GM12878 (cell line): ENCODE data around the gene OSBPL2. TPM values are rescaled to one million over a fixed set of nuclear protein-coding genes. Genes with fewer than 3 reads are reported as not detected.

Experiments used
- ATAC-seq: fragments of 200-7000 bp; cut with Tn5 transposase; 3 replicates; pipeline ENCODE4 v1.9.1; 2020; ENCODE audit warnings: mild to moderate bottlenecking, moderate library complexity
- BruUV-seq: library from RNA; stranded (reverse); fragments of 400-500 nt; replicated peaks from 2 replicates; lab custom pipeline; 2021; lab: Mats Ljungman, UMichigan
- CTCF ChIA-PET: fragments of 300-600 bp; sonication (Branson Sonifier 250); formaldehyde crosslinking; extraction: SDS; loops from one replicate; lab custom pipeline; 2021; ENCODE audit warnings: inconsistent platforms; lab: Yijun Ruan, JAX
- POLR2A ChIA-PET: fragments of 350-600 bp; formaldehyde crosslinking; extraction: SDS; loops from one replicate; lab custom pipeline; 2021; ENCODE audit warnings: inconsistent platforms; lab: Charles Lee
- RAD21 ChIA-PET: fragments of 300-600 bp; sonication (Branson Sonifier 250); formaldehyde crosslinking; loops from one replicate; lab custom pipeline; 2023; ENCODE audit warnings: antibody characterized with exemption; ENCODE audit not compliant: unreplicated experiment; lab: Charles Lee
- SMC1A ChIA-PET: fragments of 300-600 bp; sonication (Branson Sonifier 250); formaldehyde crosslinking; loops from one replicate; lab custom pipeline; 2023; ENCODE audit not compliant: unreplicated experiment, uncharacterized antibody; lab: Charles Lee
- DNase-seq: peaks from one replicate; pipeline ENCODE4 v3.0.0-alpha.2; 2011; ENCODE audit warnings: low read depth, low spot score
- FAIRE-seq: peaks from 3 replicates; lab custom pipeline; 2011; peaks lifted over from hg19 to GRCh38; lab: Jason Lieb, UNC
- H2AFZ ChIP-seq: 2 replicates; pipeline ENCODE4 v1.6.0; 2011; ENCODE audit warnings: low read depth, low read length, control low read depth; ENCODE audit not compliant: control insufficient read depth
- H3K27ac ChIP-seq: 2 replicates; pipeline ENCODE4 v1.5.1; 2011; ENCODE audit warnings: control low read depth; ENCODE audit not compliant: control insufficient read depth, insufficient read depth
- H3K27me3 ChIP-seq, 2 experiments: replicated peaks in 1 of 2; 2 replicates each; pipeline versions ENCODE4 v1.6.0 to v1.6.1; 2011; ENCODE audit warnings: low read length in 1 of 2; ENCODE audit not compliant: control insufficient read depth in 2 of 2, insufficient read depth in 2 of 2
- H3K36me3 ChIP-seq, 2 experiments: 2 replicates each; pipeline ENCODE4 v1.5.1; 2011; ENCODE audit warnings: low read length in 1 of 2; ENCODE audit not compliant: control insufficient read depth in 2 of 2, insufficient read depth in 2 of 2
- H3K4me1 ChIP-seq: 2 replicates; pipeline ENCODE4 v1.6.1; 2011; ENCODE audit warnings: mild to moderate bottlenecking, low read length, moderate library complexity, mixed read lengths; ENCODE audit not compliant: control insufficient read depth, insufficient read depth
- H3K4me2 ChIP-seq: 2 replicates; pipeline ENCODE4 v1.6.0; 2011; ENCODE audit warnings: control low read depth; ENCODE audit not compliant: control insufficient read depth, insufficient read depth
- H3K4me3 ChIP-seq: fragments of 200-600 bp; sonication (generic); 2 replicates; pipeline ENCODE4 v1.5.1; 2016
- H3K79me2 ChIP-seq: 2 replicates; pipeline ENCODE4 v1.6.0; 2011; ENCODE audit warnings: low read length; ENCODE audit not compliant: control insufficient read depth, insufficient read depth
- H3K9ac ChIP-seq: 2 replicates; pipeline ENCODE4 v1.8.0; 2011; ENCODE audit warnings: low read length, control low read depth, mixed read lengths; ENCODE audit not compliant: control insufficient read depth, insufficient read depth
- H3K9me3 ChIP-seq: replicated peaks from 3 replicates; pipeline ENCODE4 v1.5.1; 2011; ENCODE audit warnings: mild to moderate bottlenecking, low read length; ENCODE audit not compliant: control insufficient read depth, insufficient read depth
- H4K20me1 ChIP-seq: 2 replicates; pipeline ENCODE4 v1.6.0; 2011; ENCODE audit not compliant: control insufficient read depth, insufficient read depth
- BHLHE40 ChIP-seq, 2 experiments: fragments of 450-650 bp in 1 of 2; IDR thresholded peaks; 2 replicates each; pipeline ENCODE4 v1.6.1; 2011 to 2017; ENCODE audit warnings: low read depth in 2 of 2, borderline replicate concordance in 1 of 2, improper control_type of control experiment in 1 of 2, low read length in 1 of 2, mild to moderate bottlenecking in 1 of 2
- BRCA1 ChIP-seq: IDR thresholded peaks from 2 replicates; pipeline ENCODE4 v1.6.1; 2011; ENCODE audit warnings: low read depth, low read length, improper control_type of control experiment
- CHD4 ChIP-seq: fragments of 200-600 bp; sonication (generic); IDR thresholded peaks from 2 replicates; pipeline ENCODE4 v1.6.1; 2016; ENCODE audit warnings: mild to moderate bottlenecking
- ESRRA ChIP-seq: IDR thresholded peaks from 2 replicates; pipeline ENCODE4 v1.6.1; 2012; ENCODE audit warnings: mild to moderate bottlenecking, low read length, improper control_type of control experiment
- LARP7 ChIP-seq: fragments of 450-650 bp; IDR thresholded peaks from 2 replicates; pipeline ENCODE4 v1.6.1; 2017; ENCODE audit warnings: mild to moderate bottlenecking
- NR2C2 ChIP-seq: IDR thresholded peaks from 2 replicates; pipeline ENCODE4 v1.6.1; 2011; ENCODE audit warnings: borderline replicate concordance, low read depth; ENCODE audit not compliant: control insufficient read depth, insufficient read length
- POU2F2 ChIP-seq: IDR thresholded peaks from 3 replicates; pipeline ENCODE4 v1.6.1; 2011; ENCODE audit warnings: low read depth, mild to moderate bottlenecking, low read length, borderline replicate concordance
- RB1 ChIP-seq: fragments of 450-650 bp; formaldehyde crosslinking; IDR thresholded peaks from 2 replicates; pipeline ENCODE4 v1.6.1; 2017; ENCODE audit warnings: mild to moderate bottlenecking, borderline replicate concordance
- RFX5 ChIP-seq: IDR thresholded peaks from 2 replicates; pipeline ENCODE4 v1.6.1; 2011; ENCODE audit warnings: low read depth, low read length, improper control_type of control experiment
- RUNX3 ChIP-seq: IDR thresholded peaks from 2 replicates; pipeline ENCODE4 v1.6.1; 2012; ENCODE audit warnings: low read length, inconsistent platforms
- TCF3 ChIP-seq: IDR thresholded peaks from 2 replicates; pipeline ENCODE4 v1.6.1; 2012; ENCODE audit warnings: low read depth, mild to moderate bottlenecking, low read length, borderline replicate concordance; ENCODE audit not compliant: insufficient read depth
- ZNF217 ChIP-seq: fragments of 450-650 bp; IDR thresholded peaks from 2 replicates; pipeline ENCODE4 v1.6.1; 2017; ENCODE audit warnings: antibody characterized with exemption, mild to moderate bottlenecking
- WGBS: methylation state at CpG from one replicate; pipeline ENCODE4 v1.1.6; 2016; ENCODE audit warnings: low lambda C conversion rate; ENCODE audit not compliant: insufficient replicate concordance, insufficient coverage; ENCODE audit errors: missing lambda C conversion rate; 5-methylcytosine and 5-hydroxymethylcytosine counted together
- in situ Hi-C: fragments of 300-500 bp; cut with MboI; formaldehyde crosslinking; loops from 9 replicates; pipeline ENCODE4 v1.14.3; 2018; ENCODE audit warnings: mixed read lengths
- intact Hi-C: fragments of 100-400 bp; cut with micrococcal nuclease; formaldehyde crosslinking; loops from one replicate; pipeline ENCODE4 v1.14.2; 2022; ENCODE audit not compliant: unreplicated experiment
- polyA plus RNA-seq, 11 experiments: library from polyadenylated mRNA; depleted of rRNA in 4 of 11; unstranded in 6 of 11; stranded (reverse) in 5 of 11; fragments of >200 nt; fragmentation: Nextera tagmentation in 4 of 11; fragmentation: Illumina TruSeq in 1 of 11; extraction: Ambion mirVana in 4 of 11; extraction: Trizol in 1 of 11; gene quantifications; 1 replicate in 1 of 11; 2 replicates in 10 of 11; pipeline versions ENCODE4 v1.2.1 to v1.2.3, GENCODE V29; 2011 to 2016; ENCODE audit warnings: inconsistent platforms in 2 of 11, missing spikeins in 2 of 11, low read depth in 1 of 11
- total RNA-seq, 4 experiments: library from RNA; depleted of rRNA in 3 of 4; stranded (reverse); fragments of >200 nt in 3 of 4; fragmentation: Illumina TruSeq in 1 of 4; extraction: Trizol in 1 of 4; gene quantifications; 2 replicates each; pipeline versions ENCODE4 v1.2.1 to v1.2.3, GENCODE V29; 2013 to 2021
- TF ChIP-seq, protein P1 (sequence below): IDR thresholded peaks from 2 replicates; pipeline ENCODE4 v1.6.1; 2012; ENCODE audit warnings: improper control_type of control experiment, low read depth, low read length; ENCODE audit not compliant: insufficient replicate concordance
- TF ChIP-seq, protein P2 (sequence below): fragments of 450-650 bp; IDR thresholded peaks from 2 replicates; pipeline ENCODE4 v1.6.1; 2016; ENCODE audit warnings: mild to moderate bottlenecking
- TF ChIP-seq, protein P3 (sequence below): fragments of 450-650 bp; IDR thresholded peaks from 2 replicates; pipeline ENCODE4 v1.6.1; 2017; ENCODE audit warnings: borderline replicate concordance

OSBPL2 gene
- total and polyA plus RNA-seq, 10 of the 15 experiments (the other 5 are each of a cell fraction or from before 2014, with no cell fraction given): 2.8 to 22.3 (median 14.7) TPM

DNA sequence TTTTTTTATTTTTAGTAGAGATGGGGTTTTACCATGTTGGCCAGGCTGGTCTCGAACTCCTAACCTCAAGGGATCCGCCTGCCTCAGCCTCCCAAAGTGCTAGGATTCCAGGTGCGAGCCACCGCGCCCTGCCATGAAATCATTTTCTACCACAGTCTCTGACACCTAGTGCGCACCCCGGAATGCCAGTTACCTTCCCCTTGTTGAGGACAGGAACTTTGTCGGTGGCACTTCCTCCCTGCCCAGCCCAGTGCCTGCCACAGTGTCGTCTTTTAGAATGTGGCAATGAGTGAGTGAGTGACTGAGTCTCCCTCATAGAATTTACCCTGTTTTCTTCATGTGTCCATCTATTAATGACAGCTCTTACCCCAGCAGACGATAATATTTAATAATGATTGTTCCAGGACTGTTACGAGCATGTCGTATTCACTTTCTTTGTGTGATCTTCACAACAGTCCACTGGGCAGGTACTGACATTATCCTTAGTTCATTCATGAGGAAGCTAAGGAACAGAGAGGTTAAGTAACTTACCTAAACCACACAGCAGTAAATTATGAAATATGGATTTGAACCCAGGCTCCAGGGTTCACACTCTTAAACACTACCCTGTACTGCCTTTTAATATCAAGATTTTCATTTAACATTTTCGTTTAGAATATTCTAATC is 1.8 kb downstream of the OSBPL2 start (continued):
- no peak for TF ChIP-seq RUNX3
- TF ChIP-seq, all 136 proteins: peak for 0

DNA sequence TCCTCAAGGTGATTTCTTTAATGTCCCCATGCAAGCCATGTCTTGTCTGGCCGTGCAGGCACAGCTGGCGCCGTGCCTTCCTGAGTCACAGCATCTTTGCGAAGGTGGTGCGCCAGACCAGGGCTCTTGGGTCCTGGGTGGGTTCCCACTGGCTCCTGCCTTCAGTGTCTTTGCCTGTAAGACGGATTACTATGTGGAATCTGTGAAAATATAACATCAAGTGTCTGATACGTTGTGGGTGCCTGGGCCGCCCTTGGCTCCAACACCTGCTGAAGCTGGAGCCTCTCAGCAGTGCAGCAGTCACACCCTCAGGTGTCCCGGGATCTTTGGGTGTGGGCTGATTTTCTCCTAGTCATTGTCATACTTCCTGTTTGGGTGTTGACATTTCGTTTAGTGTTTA is 3.2 kb downstream of the OSBPL2 start:
- peaks cover 12% of the 10 kb centered on the region for H3K4me1 ChIP-seq
- H3K9ac ChIP-seq: no peak overlapping the region
- no TSS peak for BruUV-seq
- RAD21 ChIA-PET: no interaction called here
- CTCF ChIA-PET: no interaction called here
- ATAC-seq: no peak
- SMC1A ChIA-PET: interaction anchor here (1.6 kb wide), 1 partner anchor 14 kb away, joined by 3 read pairs; no protein-coding TSS in a partner anchor
- whole genome bisulfite sequencing: 89% methylated on average over 10 of the region's 10 CpGs
- H3K27ac ChIP-seq: no peak overlapping the region
- no peak overlapping the region for H2AFZ ChIP-seq
- H3K4me3 ChIP-seq: no peak overlapping the region
- DNase-seq: no peak
- no peaks in the 10 kb centered on the region; the same call in 1 of the 2 replicates for H4K20me1 ChIP-seq
- no peak for FAIRE-seq
- no peak overlapping the region for H3K4me2 ChIP-seq
- no peaks in the 10 kb centered on the region for H3K9me3 ChIP-seq
- intact Hi-C loops: no loop called here
- in situ Hi-C loops: no loop called here
- peaks cover 18% of the 10 kb centered on the region for H3K79me2 ChIP-seq
- H3K36me3 ChIP-seq: no peaks in the 10 kb centered on the region; a peak in 2 of 4 replicates
- H3K27me3 ChIP-seq: no peaks in the 10 kb centered on the region
- POLR2A ChIA-PET: no interaction called here
- TF ChIP-seq NR2C2 (no peak), RB1 (no peak), RFX5 (no peak), POU2F2 (no peak), ESRRA (no peak), BRCA1 (no peak), LARP7 (no peak), CHD4 (no peak), ZNF217 (no peak), BHLHE40 (IDR thresholded peaks at IDR 0.05; ENCODE audit: borderline replicate concordance in 1 of 2, low read depth in 2 of 2, low read length in 1 of 2) (no peak), TCF3 (no peak)
- TF ChIP-seq, protein P1, sequence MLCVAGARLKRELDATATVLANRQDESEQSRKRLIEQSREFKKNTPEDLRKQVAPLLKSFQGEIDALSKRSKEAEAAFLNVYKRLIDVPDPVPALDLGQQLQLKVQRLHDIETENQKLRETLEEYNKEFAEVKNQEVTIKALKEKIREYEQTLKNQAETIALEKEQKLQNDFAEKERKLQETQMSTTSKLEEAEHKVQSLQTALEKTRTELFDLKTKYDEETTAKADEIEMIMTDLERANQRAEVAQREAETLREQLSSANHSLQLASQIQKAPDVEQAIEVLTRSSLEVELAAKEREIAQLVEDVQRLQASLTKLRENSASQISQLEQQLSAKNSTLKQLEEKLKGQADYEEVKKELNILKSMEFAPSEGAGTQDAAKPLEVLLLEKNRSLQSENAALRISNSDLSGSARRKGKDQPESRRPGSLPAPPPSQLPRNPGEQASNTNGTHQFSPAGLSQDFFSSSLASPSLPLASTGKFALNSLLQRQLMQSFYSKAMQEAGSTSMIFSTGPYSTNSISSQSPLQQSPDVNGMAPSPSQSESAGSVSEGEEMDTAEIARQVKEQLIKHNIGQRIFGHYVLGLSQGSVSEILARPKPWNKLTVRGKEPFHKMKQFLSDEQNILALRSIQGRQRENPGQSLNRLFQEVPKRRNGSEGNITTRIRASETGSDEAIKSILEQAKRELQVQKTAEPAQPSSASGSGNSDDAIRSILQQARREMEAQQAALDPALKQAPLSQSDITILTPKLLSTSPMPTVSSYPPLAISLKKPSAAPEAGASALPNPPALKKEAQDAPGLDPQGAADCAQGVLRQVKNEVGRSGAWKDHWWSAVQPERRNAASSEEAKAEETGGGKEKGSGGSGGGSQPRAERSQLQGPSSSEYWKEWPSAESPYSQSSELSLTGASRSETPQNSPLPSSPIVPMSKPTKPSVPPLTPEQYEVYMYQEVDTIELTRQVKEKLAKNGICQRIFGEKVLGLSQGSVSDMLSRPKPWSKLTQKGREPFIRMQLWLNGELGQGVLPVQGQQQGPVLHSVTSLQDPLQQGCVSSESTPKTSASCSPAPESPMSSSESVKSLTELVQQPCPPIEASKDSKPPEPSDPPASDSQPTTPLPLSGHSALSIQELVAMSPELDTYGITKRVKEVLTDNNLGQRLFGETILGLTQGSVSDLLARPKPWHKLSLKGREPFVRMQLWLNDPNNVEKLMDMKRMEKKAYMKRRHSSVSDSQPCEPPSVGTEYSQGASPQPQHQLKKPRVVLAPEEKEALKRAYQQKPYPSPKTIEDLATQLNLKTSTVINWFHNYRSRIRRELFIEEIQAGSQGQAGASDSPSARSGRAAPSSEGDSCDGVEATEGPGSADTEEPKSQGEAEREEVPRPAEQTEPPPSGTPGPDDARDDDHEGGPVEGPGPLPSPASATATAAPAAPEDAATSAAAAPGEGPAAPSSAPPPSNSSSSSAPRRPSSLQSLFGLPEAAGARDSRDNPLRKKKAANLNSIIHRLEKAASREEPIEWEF: no peak
- TF ChIP-seq, protein P2, sequence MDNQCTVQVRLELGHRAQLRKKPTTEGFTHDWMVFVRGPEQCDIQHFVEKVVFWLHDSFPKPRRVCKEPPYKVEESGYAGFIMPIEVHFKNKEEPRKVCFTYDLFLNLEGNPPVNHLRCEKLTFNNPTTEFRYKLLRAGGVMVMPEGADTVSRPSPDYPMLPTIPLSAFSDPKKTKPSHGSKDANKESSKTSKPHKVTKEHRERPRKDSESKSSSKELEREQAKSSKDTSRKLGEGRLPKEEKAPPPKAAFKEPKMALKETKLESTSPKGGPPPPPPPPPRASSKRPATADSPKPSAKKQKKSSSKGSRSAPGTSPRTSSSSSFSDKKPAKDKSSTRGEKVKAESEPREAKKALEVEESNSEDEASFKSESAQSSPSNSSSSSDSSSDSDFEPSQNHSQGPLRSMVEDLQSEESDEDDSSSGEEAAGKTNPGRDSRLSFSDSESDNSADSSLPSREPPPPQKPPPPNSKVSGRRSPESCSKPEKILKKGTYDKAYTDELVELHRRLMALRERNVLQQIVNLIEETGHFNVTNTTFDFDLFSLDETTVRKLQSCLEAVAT: no peak
- TF ChIP-seq, protein P3, sequence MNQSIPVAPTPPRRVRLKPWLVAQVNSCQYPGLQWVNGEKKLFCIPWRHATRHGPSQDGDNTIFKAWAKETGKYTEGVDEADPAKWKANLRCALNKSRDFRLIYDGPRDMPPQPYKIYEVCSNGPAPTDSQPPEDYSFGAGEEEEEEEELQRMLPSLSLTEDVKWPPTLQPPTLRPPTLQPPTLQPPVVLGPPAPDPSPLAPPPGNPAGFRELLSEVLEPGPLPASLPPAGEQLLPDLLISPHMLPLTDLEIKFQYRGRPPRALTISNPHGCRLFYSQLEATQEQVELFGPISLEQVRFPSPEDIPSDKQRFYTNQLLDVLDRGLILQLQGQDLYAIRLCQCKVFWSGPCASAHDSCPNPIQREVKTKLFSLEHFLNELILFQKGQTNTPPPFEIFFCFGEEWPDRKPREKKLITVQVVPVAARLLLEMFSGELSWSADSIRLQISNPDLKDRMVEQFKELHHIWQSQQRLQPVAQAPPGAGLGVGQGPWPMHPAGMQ: no peak
